ENCODE measurements around the gene PLAC8L1.
"Not testable (repeated sequence)": the region's sequence is repeated elsewhere in the genome, so short reads cannot be mapped to it uniquely, and the experiment has no call there.

The PLAC8L1 gene

DNA sequence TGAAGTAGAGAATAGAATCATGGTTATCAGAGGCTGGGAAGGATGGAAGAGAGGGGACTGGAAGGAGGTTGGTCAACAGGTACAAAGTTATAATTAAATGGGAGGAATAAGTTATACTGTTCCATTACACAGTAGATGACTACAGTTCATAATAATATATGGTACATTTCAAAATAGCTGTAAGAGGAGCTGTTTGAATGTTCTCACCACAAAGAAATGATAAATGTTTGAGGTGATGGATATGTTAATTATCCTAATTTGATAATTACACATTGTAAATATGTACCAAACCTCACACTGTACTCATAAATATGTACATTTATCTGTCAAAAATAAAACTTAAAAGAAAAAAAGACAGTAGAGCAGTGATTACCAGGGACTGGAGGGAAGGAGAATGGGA lies 12.9 kb upstream of the PLAC8L1 start:
- ChIA-PET CTCF (interaction anchor here (0.6 to 2.9 kb wide), 2 partner anchors 11 to 17 kb away, joined by 3 to 17 read pairs; no protein-coding TSS in a partner anchor), POLR2A (no interaction called here)
- no peaks in the 10 kb centered on the region for H3K4me1 ChIP-seq (ENCODE audit: control extremely low read depth in 1 of 4, control insufficient read depth in 4 of 4, insufficient read depth in 4 of 4, low read length in 3 of 4)
- H3K36me3 ChIP-seq (ENCODE audit: control insufficient read depth in 4 of 4, insufficient read depth in 4 of 4, low read length in 3 of 4), result peaks cover 17 to 75% (median 59%) of the 10 kb centered on the region in 4 experiments
- DNase-seq, result no peak
- peaks cover 0 to 2% (median 0%) of the 10 kb centered on the region in 5 experiments for H3K9me3 ChIP-seq (ENCODE audit: control extremely low read depth in 1 of 5, control insufficient read depth in 4 of 5, insufficient read depth in 2 of 5, low read depth in 1 of 5, low read length in 4 of 5)
- no peaks in the 10 kb centered on the region for H3K27me3 ChIP-seq (replicated peaks in 2 of 5; ENCODE audit: control insufficient read depth in 4 of 5, insufficient read depth in 5 of 5, low read length in 4 of 5)
- no peak overlapping the region for H3K27ac ChIP-seq (ENCODE audit: insufficient read depth in 1 of 2, low read depth in 1 of 2, low read length in 2 of 2, poor library complexity in 1 of 2, severe bottlenecking in 2 of 2)
- no peak overlapping the region for H3K4me3 ChIP-seq (ENCODE audit: control insufficient read depth in 1 of 7, extremely low read depth in 1 of 7, insufficient read depth in 4 of 7, low read depth in 2 of 7, low read length in 6 of 7)

DNA sequence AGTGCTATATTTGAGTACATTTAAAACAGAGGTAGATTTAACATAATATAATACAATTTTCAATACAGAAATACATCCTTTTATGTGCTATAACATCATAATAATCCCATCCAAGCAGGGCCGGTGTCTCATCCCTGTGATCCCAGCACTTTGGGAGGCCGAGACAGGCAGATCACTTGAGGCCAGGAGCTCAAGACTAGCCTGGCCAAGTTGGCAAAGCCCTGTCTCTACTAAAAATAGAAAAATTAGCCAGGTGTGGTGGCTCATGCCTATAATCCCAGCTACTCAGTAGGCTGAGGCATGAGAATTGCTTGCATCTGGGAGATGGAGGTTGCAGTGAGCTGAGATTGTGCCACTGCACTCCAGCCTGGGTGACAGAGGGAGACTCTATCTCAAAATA lies 11.8 kb upstream of the PLAC8L1 start:
- H3K36me3 ChIP-seq (ENCODE audit: control insufficient read depth in 4 of 4, insufficient read depth in 4 of 4, low read length in 3 of 4), result peaks cover 14 to 79% (median 52%) of the 10 kb centered on the region in 4 experiments
- CTCF ChIA-PET, result interaction anchor here (0.6 to 0.7 kb wide), 2 partner anchors 12 to 22 kb away, joined by 3 to 4 read pairs; no protein-coding TSS in a partner anchor
- 100% methylated on average over 2 of the region's 2 CpGs for WGBS (ENCODE audit: insufficient coverage)

DNA sequence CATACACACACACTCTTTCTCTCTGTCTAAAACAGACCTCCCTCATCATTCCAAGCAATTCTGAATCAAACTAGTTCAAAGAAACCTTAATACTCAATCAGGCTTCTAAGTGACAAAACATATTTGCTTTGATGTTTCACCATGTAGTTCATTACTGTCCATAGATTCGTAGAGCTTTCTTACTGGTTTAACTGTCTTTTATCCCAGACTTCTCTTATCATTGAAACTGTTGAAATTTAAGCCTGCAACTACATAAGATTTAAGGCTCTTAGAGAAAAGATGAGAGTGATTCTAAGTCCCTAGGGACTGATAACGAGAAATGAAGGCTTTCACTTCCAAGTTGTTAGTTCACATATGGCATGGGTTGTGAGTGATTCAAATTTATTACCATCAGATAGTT lies 11.0 kb upstream of the PLAC8L1 start:
- H3K27ac ChIP-seq (ENCODE audit: insufficient read depth in 1 of 2, low read depth in 1 of 2, low read length in 2 of 2, poor library complexity in 1 of 2, severe bottlenecking in 2 of 2), result no peak overlapping the region
- no peaks in the 10 kb centered on the region for H3K27me3 ChIP-seq (replicated peaks in 2 of 5; ENCODE audit: control insufficient read depth in 4 of 5, insufficient read depth in 5 of 5, low read length in 4 of 5)
- no peaks in the 10 kb centered on the region for H3K9me3 ChIP-seq (ENCODE audit: control extremely low read depth in 1 of 5, control insufficient read depth in 4 of 5, insufficient read depth in 2 of 5, low read depth in 1 of 5, low read length in 4 of 5)
- H3K4me1 ChIP-seq (ENCODE audit: control extremely low read depth in 1 of 4, control insufficient read depth in 4 of 4, insufficient read depth in 4 of 4, low read length in 3 of 4), result peaks cover 7 to 14% (median 8%) of the 10 kb centered on the region in 4 experiments
- no peak for DNase-seq
- 100% methylated on average over 1 of the region's 2 CpGs for WGBS (ENCODE audit: insufficient coverage)
- CTCF ChIA-PET, result interaction anchor here (1.1 kb wide), 1 partner anchor 14 kb away, joined by 3 read pairs; no protein-coding TSS in a partner anchor
- peaks cover 9 to 73% (median 44%) of the 10 kb centered on the region in 4 experiments for H3K36me3 ChIP-seq (ENCODE audit: control insufficient read depth in 4 of 4, insufficient read depth in 4 of 4, low read length in 3 of 4)
- H3K4me3 ChIP-seq (ENCODE audit: control insufficient read depth in 1 of 7, extremely low read depth in 1 of 7, insufficient read depth in 4 of 7, low read depth in 2 of 7, low read length in 6 of 7), result no peak overlapping the region
- POLR2A ChIA-PET, result no interaction called here

More for the DNA sequence above, 11.8 kb upstream of the PLAC8L1 start:
- not testable (repeated sequence) for H3K4me3 ChIP-seq (ENCODE audit: control insufficient read depth in 1 of 7, extremely low read depth in 1 of 7, insufficient read depth in 4 of 7, low read depth in 2 of 7, low read length in 6 of 7); H3K4me1 ChIP-seq (ENCODE audit: control extremely low read depth in 1 of 4, control insufficient read depth in 4 of 4, insufficient read depth in 4 of 4, low read length in 3 of 4); H3K27ac ChIP-seq (ENCODE audit: insufficient read depth in 1 of 2, low read depth in 1 of 2, low read length in 2 of 2, poor library complexity in 1 of 2, severe bottlenecking in 2 of 2); H3K9me3 ChIP-seq (ENCODE audit: control extremely low read depth in 1 of 5, control insufficient read depth in 4 of 5, insufficient read depth in 2 of 5, low read depth in 1 of 5, low read length in 4 of 5); H3K27me3 ChIP-seq (replicated peaks in 2 of 5; ENCODE audit: control insufficient read depth in 4 of 5, insufficient read depth in 5 of 5, low read length in 4 of 5); DNase-seq
- POLR2A ChIA-PET, result interaction anchor here (0.6 kb wide), 2 partner anchors 14 to 25 kb away, joined by 3 to 6 read pairs; no protein-coding TSS in a partner anchor

DNA sequence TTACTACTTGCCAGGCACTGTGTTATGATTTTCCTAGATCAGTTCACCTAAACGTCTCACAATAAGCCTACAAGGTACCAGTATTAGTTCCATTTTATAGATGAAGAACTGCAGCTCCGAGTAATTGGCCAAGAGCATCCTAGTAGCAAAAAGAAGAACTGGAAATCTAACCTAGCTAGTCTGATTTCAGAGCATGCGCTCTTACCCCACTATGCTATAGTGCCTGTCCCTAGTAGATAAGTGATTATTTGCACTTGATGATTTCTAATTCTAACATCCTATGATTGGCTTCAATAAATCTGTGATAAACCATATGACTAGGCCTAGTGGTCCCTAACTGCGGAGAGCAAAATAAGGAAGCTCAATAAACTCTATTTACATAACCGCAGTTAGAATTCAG lies 7.1 kb upstream of the PLAC8L1 start:
- POLR2A ChIA-PET, result no interaction called here
- Histone ChIP-seq H3K4me3 (ENCODE audit: control insufficient read depth in 1 of 7, extremely low read depth in 1 of 7, insufficient read depth in 4 of 7, low read depth in 2 of 7, low read length in 6 of 7) (no peak overlapping the region), H3K27ac (ENCODE audit: insufficient read depth in 1 of 2, low read depth in 1 of 2, low read length in 2 of 2, poor library complexity in 1 of 2, severe bottlenecking in 2 of 2) (no peak overlapping the region), H3K36me3 (ENCODE audit: control insufficient read depth in 4 of 4, insufficient read depth in 4 of 4, low read length in 3 of 4) (peaks cover 2 to 39% (median 17%) of the 10 kb centered on the region in 4 experiments), H3K4me1 (ENCODE audit: control extremely low read depth in 1 of 4, control insufficient read depth in 4 of 4, insufficient read depth in 4 of 4, low read length in 3 of 4) (peaks cover 8 to 27% (median 13%) of the 10 kb centered on the region in 4 experiments), H3K27me3 (replicated peaks in 2 of 5; ENCODE audit: control insufficient read depth in 4 of 5, insufficient read depth in 5 of 5, low read length in 4 of 5) (no peaks in the 10 kb centered on the region), H3K9me3 (ENCODE audit: control extremely low read depth in 1 of 5, control insufficient read depth in 4 of 5, insufficient read depth in 2 of 5, low read depth in 1 of 5, low read length in 4 of 5) (no peaks in the 10 kb centered on the region)
- WGBS (ENCODE audit: insufficient coverage), result 57% methylated on average over 2 of the region's 5 CpGs
- CTCF ChIA-PET, result interaction anchor here (1.4 to 2.1 kb wide), 2 partner anchors 10 to 18 kb away, joined by 5 to 6 read pairs; no protein-coding TSS in a partner anchor
- peak in 2 of 3 donors; percentile 40 to 57 for DNase-seq

DNA sequence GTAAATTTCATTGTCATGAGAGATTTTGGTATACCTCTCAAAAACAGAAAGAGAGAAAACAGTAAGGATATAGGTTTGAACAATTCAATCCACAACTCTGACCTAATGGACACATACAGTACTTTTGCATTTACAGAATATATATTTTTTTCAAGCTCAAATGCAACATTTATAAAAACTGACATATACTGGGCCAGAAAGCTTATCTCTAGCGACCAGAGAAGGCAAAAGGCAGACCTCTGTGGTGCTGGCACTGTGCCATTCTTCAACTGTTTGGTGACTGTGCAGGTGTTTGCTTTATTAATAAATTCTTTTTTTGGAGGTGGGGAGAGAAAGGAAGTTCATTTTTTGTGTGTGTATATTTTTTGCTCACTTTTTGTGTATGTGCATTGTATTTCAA lies 6.0 kb upstream of the PLAC8L1 start:
- ChIA-PET POLR2A (no interaction called here), CTCF (interaction anchor here (2.1 kb wide), 1 partner anchor 19 kb away, joined by 5 read pairs; no protein-coding TSS in a partner anchor)

DNA sequence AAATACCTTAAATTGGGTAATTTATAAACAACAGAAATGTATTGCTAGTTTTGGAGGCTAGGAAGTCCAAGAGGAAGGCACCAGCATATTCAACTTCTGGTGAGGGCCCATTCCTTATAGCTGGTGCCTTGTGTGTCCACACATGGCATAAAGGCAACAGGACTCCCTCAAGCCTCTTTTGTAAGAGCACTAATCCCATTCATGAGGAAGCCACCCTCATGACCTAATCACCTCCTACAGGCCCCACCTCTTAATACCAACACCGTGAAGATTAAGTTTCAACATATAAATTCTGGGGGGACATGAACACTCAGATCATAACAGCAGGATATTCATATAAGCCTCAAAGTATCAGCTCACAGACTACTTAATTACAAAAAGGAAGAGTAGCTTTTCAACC lies 4.0 kb upstream of the PLAC8L1 start:
- Histone ChIP-seq H3K4me1 (ENCODE audit: control extremely low read depth in 1 of 4, control insufficient read depth in 4 of 4, insufficient read depth in 4 of 4, low read length in 3 of 4) (peaks cover 8 to 29% (median 13%) of the 10 kb centered on the region in 4 experiments), H3K4me3 (ENCODE audit: control insufficient read depth in 1 of 7, extremely low read depth in 1 of 7, insufficient read depth in 4 of 7, low read depth in 2 of 7, low read length in 6 of 7) (no peak overlapping the region), H3K36me3 (ENCODE audit: control insufficient read depth in 4 of 4, insufficient read depth in 4 of 4, low read length in 3 of 4) (peaks cover 2 to 22% (median 5%) of the 10 kb centered on the region in 4 experiments), H3K9me3 (ENCODE audit: control extremely low read depth in 1 of 5, control insufficient read depth in 4 of 5, insufficient read depth in 2 of 5, low read depth in 1 of 5, low read length in 4 of 5) (no peaks in the 10 kb centered on the region), H3K27me3 (replicated peaks in 2 of 5; ENCODE audit: control insufficient read depth in 4 of 5, insufficient read depth in 5 of 5, low read length in 4 of 5) (no peaks in the 10 kb centered on the region), H3K27ac (ENCODE audit: insufficient read depth in 1 of 2, low read depth in 1 of 2, low read length in 2 of 2, poor library complexity in 1 of 2, severe bottlenecking in 2 of 2) (peak overlapping the region in 1 of 2 experiments; percentile 61)
- POLR2A ChIA-PET, result no interaction called here
- DNase-seq, result no peak
- CTCF ChIA-PET, result interaction anchor here (0.8 kb wide), 1 partner anchor 10 kb away, joined by 3 read pairs; no protein-coding TSS in a partner anchor
- no CpG with 5 or more reads among the region's 1 CpG for WGBS (ENCODE audit: insufficient coverage)

More for the DNA sequence above, 6.0 kb upstream of the PLAC8L1 start:
- no CpG with 5 or more reads among the region's 1 CpG for WGBS (ENCODE audit: insufficient coverage)
- peaks cover 2 to 31% (median 14%) of the 10 kb centered on the region in 4 experiments for H3K36me3 ChIP-seq (ENCODE audit: control insufficient read depth in 4 of 4, insufficient read depth in 4 of 4, low read length in 3 of 4)
- peak; percentile 79 to 96 (median 94) for DNase-seq
- H3K27ac ChIP-seq (ENCODE audit: insufficient read depth in 1 of 2, low read depth in 1 of 2, low read length in 2 of 2, poor library complexity in 1 of 2, severe bottlenecking in 2 of 2), result peak overlapping the region in 1 of 2 experiments; percentile 59
- peaks cover 8 to 27% (median 13%) of the 10 kb centered on the region in 4 experiments for H3K4me1 ChIP-seq (ENCODE audit: control extremely low read depth in 1 of 4, control insufficient read depth in 4 of 4, insufficient read depth in 4 of 4, low read length in 3 of 4)
- H3K9me3 ChIP-seq (ENCODE audit: control extremely low read depth in 1 of 5, control insufficient read depth in 4 of 5, insufficient read depth in 2 of 5, low read depth in 1 of 5, low read length in 4 of 5), result no peaks in the 10 kb centered on the region
- H3K4me3 ChIP-seq (ENCODE audit: control insufficient read depth in 1 of 7, extremely low read depth in 1 of 7, insufficient read depth in 4 of 7, low read depth in 2 of 7, low read length in 6 of 7), result peak overlapping the region in 1 of 7 experiments; percentile 33
- H3K27me3 ChIP-seq (replicated peaks in 2 of 5; ENCODE audit: control insufficient read depth in 4 of 5, insufficient read depth in 5 of 5, low read length in 4 of 5), result no peaks in the 10 kb centered on the region

DNA sequence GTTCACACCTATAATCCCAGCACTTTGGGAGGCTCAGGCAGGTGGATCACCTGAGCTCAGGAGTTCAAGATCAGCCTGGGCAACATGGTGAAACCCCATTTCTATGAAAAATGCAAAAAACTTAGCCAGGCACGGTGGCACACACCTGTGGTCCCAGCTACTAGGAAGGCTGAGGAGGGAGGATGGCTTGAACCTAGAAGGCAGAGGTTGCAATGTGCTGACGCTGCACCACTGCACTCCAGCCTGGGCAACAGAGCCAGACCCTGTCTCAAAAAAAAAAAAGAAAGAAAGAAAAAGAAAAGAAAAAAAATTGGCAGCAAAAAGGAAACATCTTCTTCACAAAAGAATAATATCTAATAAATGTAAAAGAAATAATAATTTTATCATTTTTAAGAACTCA lies 3.5 kb upstream of the PLAC8L1 start:
- H3K4me3 ChIP-seq (ENCODE audit: control insufficient read depth in 1 of 7, extremely low read depth in 1 of 7, insufficient read depth in 4 of 7, low read depth in 2 of 7, low read length in 6 of 7); H3K27ac ChIP-seq (ENCODE audit: insufficient read depth in 1 of 2, low read depth in 1 of 2, low read length in 2 of 2, poor library complexity in 1 of 2, severe bottlenecking in 2 of 2); H3K27me3 ChIP-seq (replicated peaks in 2 of 5; ENCODE audit: control insufficient read depth in 4 of 5, insufficient read depth in 5 of 5, low read length in 4 of 5); H3K9me3 ChIP-seq (ENCODE audit: control extremely low read depth in 1 of 5, control insufficient read depth in 4 of 5, insufficient read depth in 2 of 5, low read depth in 1 of 5, low read length in 4 of 5); POLR2A ChIA-PET; DNase-seq; CTCF ChIA-PET: not testable (repeated sequence)
- WGBS (ENCODE audit: insufficient coverage), result 100% methylated on average over 1 of the region's 2 CpGs
- Histone ChIP-seq H3K36me3 (ENCODE audit: control insufficient read depth in 4 of 4, insufficient read depth in 4 of 4, low read length in 3 of 4) (peaks cover under 1 to 17% (median 3%) of the 10 kb centered on the region in 4 experiments), H3K4me1 (ENCODE audit: control extremely low read depth in 1 of 4, control insufficient read depth in 4 of 4, insufficient read depth in 4 of 4, low read length in 3 of 4) (peaks cover 8 to 29% (median 13%) of the 10 kb centered on the region in 4 experiments)
